ENCODE data around the gene SUFU.

DNA sequence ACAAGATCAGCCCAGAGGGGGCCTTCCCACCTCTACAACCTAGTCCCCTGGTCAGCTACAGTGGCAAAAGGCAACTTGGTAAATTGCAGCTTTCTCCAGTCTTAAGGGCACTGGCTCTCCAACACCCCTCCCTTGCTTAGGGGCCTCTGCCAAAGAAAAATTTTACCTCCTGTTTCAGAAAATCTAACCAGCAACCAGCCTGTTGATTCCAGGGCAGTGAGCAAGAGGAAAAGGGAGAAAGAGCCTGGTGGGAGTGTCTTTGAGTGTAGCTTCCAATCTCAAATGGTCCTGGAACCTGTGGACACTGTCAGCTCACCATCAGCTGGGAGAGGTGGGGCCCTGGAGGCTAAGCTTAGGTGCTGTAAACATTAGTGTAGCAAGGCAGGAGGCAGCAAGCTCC is 24.1 kb upstream of the SUFU start:
- TF ChIP-seq, protein P1, sequence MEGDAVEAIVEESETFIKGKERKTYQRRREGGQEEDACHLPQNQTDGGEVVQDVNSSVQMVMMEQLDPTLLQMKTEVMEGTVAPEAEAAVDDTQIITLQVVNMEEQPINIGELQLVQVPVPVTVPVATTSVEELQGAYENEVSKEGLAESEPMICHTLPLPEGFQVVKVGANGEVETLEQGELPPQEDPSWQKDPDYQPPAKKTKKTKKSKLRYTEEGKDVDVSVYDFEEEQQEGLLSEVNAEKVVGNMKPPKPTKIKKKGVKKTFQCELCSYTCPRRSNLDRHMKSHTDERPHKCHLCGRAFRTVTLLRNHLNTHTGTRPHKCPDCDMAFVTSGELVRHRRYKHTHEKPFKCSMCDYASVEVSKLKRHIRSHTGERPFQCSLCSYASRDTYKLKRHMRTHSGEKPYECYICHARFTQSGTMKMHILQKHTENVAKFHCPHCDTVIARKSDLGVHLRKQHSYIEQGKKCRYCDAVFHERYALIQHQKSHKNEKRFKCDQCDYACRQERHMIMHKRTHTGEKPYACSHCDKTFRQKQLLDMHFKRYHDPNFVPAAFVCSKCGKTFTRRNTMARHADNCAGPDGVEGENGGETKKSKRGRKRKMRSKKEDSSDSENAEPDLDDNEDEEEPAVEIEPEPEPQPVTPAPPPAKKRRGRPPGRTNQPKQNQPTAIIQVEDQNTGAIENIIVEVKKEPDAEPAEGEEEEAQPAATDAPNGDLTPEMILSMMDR (IDR thresholded peaks at IDR 0.05): no peak
- no peak for TF ChIP-seq POLR2A (IDR thresholded peaks at IDR 0.05)
- TF ChIP-seq POLR2AphosphoS5 (IDR thresholded peaks at IDR 0.05): no peak

Measured in stomach (tissue), 4 donors.